Activated T-cell treated with anti-CD3 and anti-CD28 coated beads for 4 hours (primary cell): ENCODE measurements around the gene CARMIL1.

ENCODE experiments used
- DNase-seq: peaks from one replicate; pipeline ENCODE4 v3.0.0-alpha.2; 2020

CARMIL1 gene

GRCh38 chr6:25312034-25312620 is 33.0 kb downstream of the CARMIL1 start:
- no peak for DNase-seq

GRCh38 chr6:25312703-25313102 is 33.5 kb downstream of the CARMIL1 start:
- no peak for DNase-seq

- no peak for DNase-seq
These were observed 35.5 kb downstream of the CARMIL1 start for GRCh38 chr6:25314509-25315175.

GRCh38 chr6:25315194-25316177 is 36.3 kb downstream of the CARMIL1 start:
- no peak for DNase-seq

- DNase-seq = no peak
These were observed 37.5 kb downstream of the CARMIL1 start for GRCh38 chr6:25316626-25317025.

- DNase-seq = no peak
These were observed 39.4 kb downstream of the CARMIL1 start for GRCh38 chr6:25318589-25318988.

- DNase-seq = no peak
These were observed 41.3 kb downstream of the CARMIL1 start for GRCh38 chr6:25320459-25320858.

- DNase-seq = no peak
These were observed 43.5 kb downstream of the CARMIL1 start for GRCh38 chr6:25322692-25323091.

GRCh38 chr6:25324066-25324762 is 45.0 kb downstream of the CARMIL1 start:
- DNase-seq = no peak

GRCh38 chr6:25326126-25326525 is 47.0 kb downstream of the CARMIL1 start:
- no peak for DNase-seq

- no peak for DNase-seq
These were observed 47.8 kb downstream of the CARMIL1 start for GRCh38 chr6:25326960-25327359.

GRCh38 chr6:25327432-25327831 is 48.3 kb downstream of the CARMIL1 start:
- DNase-seq = no peak

- DNase-seq = no peak
These were observed 50.1 kb downstream of the CARMIL1 start for GRCh38 chr6:25329161-25329817.

- DNase-seq = no peak
These were observed 50.8 kb downstream of the CARMIL1 start for GRCh38 chr6:25329982-25330381.

- DNase-seq = no peak
These were observed 51.9 kb downstream of the CARMIL1 start for GRCh38 chr6:25330796-25331685.

- DNase-seq = no peak
These were observed 53.0 kb downstream of the CARMIL1 start for GRCh38 chr6:25332165-25332564.

- no peak for DNase-seq
These were observed 53.5 kb downstream of the CARMIL1 start for GRCh38 chr6:25332655-25333071.

GRCh38 chr6:25333471-25333870 is 54.3 kb downstream of the CARMIL1 start:
- DNase-seq = no peak

GRCh38 chr6:25334793-25335192 is 55.6 kb downstream of the CARMIL1 start:
- no peak for DNase-seq

- DNase-seq = no peak
These were observed 57.8 kb downstream of the CARMIL1 start for GRCh38 chr6:25336996-25337395.

GRCh38 chr6:25337431-25337830 is 58.3 kb downstream of the CARMIL1 start:
- no peak for DNase-seq
